ENCODE data around the gene SERGEF. TPM values are rescaled to one million over a fixed set of nuclear protein-coding genes. Genes with fewer than 3 reads are reported as not detected.

The SERGEF gene
- total and polyA plus RNA-seq, 2 experiments from 2014 or later, result 18.3 to 23.2 TPM

- H3K79me2 ChIP-seq (ENCODE audit: insufficient read depth), result no peaks in the 10 kb centered on the region
- H3K9me2 ChIP-seq (ENCODE audit: insufficient read depth), result no peaks in the 10 kb centered on the region
- H3K27me3 ChIP-seq (replicated peaks; ENCODE audit: insufficient read depth), result no peaks in the 10 kb centered on the region
- WGBS, 2 experiments (ENCODE audit: low coverage in 1 of 2, low lambda C conversion rate in 2 of 2, missing lambda C conversion rate in 2 of 2), result 20 to 24% methylated on average over 11 of the region's 11 CpGs
- peaks cover 8% of the 10 kb centered on the region; the same call in 1 of the 2 replicates for H3F3A ChIP-seq (ENCODE audit: insufficient read depth)
- no peak overlapping the region for H3K27ac ChIP-seq
- H3K4me2 ChIP-seq (ENCODE audit: unreplicated experiment), result peak overlapping the region; percentile 84
- DNase-seq, result peak; percentile 39
- H3K9ac ChIP-seq, result peak overlapping the region; percentile 71
- H2AFZ ChIP-seq, result peak overlapping the region; percentile 97
- no peaks in the 10 kb centered on the region for H3K4me1 ChIP-seq (ENCODE audit: insufficient read depth)
- H3K9me3 ChIP-seq (ENCODE audit: low read depth), result no peaks in the 10 kb centered on the region
- in situ Hi-C loops (cut with MboI), result no loop called here
- H3K4me3 ChIP-seq, result peak overlapping the region; percentile 92
- H4K20me1 ChIP-seq (ENCODE audit: insufficient read depth), result no peaks in the 10 kb centered on the region
- TF ChIP-seq EZH2phosphoT487 (IDR thresholded peaks at IDR 0.05; ENCODE audit: insufficient read depth, low read depth) (no peak), EZH2 (IDR thresholded peaks at IDR 0.05; ENCODE audit: insufficient read depth, poor library complexity, severe bottlenecking) (no peak)
- H3K36me3 ChIP-seq (ENCODE audit: low read depth), result no peaks in the 10 kb centered on the region
These were observed 1.1 kb upstream of the SERGEF start for GRCh38 chr11:18013790-18014507.

- in situ Hi-C loops (cut with MboI), result no loop called here
- DNase-seq, result peak; percentile 45
- H3K9me2 ChIP-seq (ENCODE audit: insufficient read depth), result no peaks in the 10 kb centered on the region
- peak overlapping the region; percentile 97 for H2AFZ ChIP-seq
- TF ChIP-seq EZH2 (IDR thresholded peaks at IDR 0.05; ENCODE audit: insufficient read depth, poor library complexity, severe bottlenecking), result no peak
- no peak for TF ChIP-seq EZH2phosphoT487 (IDR thresholded peaks at IDR 0.05; ENCODE audit: insufficient read depth, low read depth)
- no peaks in the 10 kb centered on the region for H3K79me2 ChIP-seq (ENCODE audit: insufficient read depth)
- H3K36me3 ChIP-seq (ENCODE audit: low read depth), result no peaks in the 10 kb centered on the region
- H3K4me1 ChIP-seq (ENCODE audit: insufficient read depth), result no peaks in the 10 kb centered on the region
- H3K27ac ChIP-seq, result no peak overlapping the region
- no peaks in the 10 kb centered on the region for H3K9me3 ChIP-seq (ENCODE audit: low read depth)
- peak overlapping the region; percentile 92 for H3K4me3 ChIP-seq
- no peaks in the 10 kb centered on the region for H4K20me1 ChIP-seq (ENCODE audit: insufficient read depth)
- no peaks in the 10 kb centered on the region for H3K27me3 ChIP-seq (replicated peaks; ENCODE audit: insufficient read depth)
- H3F3A ChIP-seq (ENCODE audit: insufficient read depth), result peaks cover 8% of the 10 kb centered on the region; the same call in 1 of the 2 replicates
- WGBS, 2 experiments (ENCODE audit: low coverage in 1 of 2, low lambda C conversion rate in 2 of 2, missing lambda C conversion rate in 2 of 2), result 2 to 5% methylated on average over 27 to 46 of the region's 46 CpGs
- peak overlapping the region; percentile 84 for H3K4me2 ChIP-seq (ENCODE audit: unreplicated experiment)
- H3K9ac ChIP-seq, result peak overlapping the region; percentile 71
These were observed 533 bp downstream of the SERGEF start for GRCh38 chr11:18012122-18012905.

- peak overlapping the region; percentile 92 for H3K4me3 ChIP-seq
These were observed 1.2 kb downstream of the SERGEF start for GRCh38 chr11:18011633-18012032.

GRCh38 chr11:18010977-18011586 lies 1.8 kb downstream of the SERGEF start:
- no peaks in the 10 kb centered on the region for H3K27me3 ChIP-seq (replicated peaks; ENCODE audit: insufficient read depth)
- no peak overlapping the region for H3K4me2 ChIP-seq (ENCODE audit: unreplicated experiment)
- peak; percentile 13 for DNase-seq
- H3K79me2 ChIP-seq (ENCODE audit: insufficient read depth), result no peaks in the 10 kb centered on the region
- H3K36me3 ChIP-seq (ENCODE audit: low read depth), result no peaks in the 10 kb centered on the region
- H3K9me3 ChIP-seq (ENCODE audit: low read depth), result no peaks in the 10 kb centered on the region
- no peak overlapping the region for H3K27ac ChIP-seq
- no peaks in the 10 kb centered on the region for H3K4me1 ChIP-seq (ENCODE audit: insufficient read depth)
- no peak overlapping the region for H3K4me3 ChIP-seq
- H4K20me1 ChIP-seq (ENCODE audit: insufficient read depth), result no peaks in the 10 kb centered on the region
- peaks cover 8% of the 10 kb centered on the region; the same call in 1 of the 2 replicates for H3F3A ChIP-seq (ENCODE audit: insufficient read depth)
- H3K9ac ChIP-seq, result no peak overlapping the region
- WGBS, 2 experiments (ENCODE audit: low coverage in 1 of 2, low lambda C conversion rate in 2 of 2, missing lambda C conversion rate in 2 of 2), result 82 to 85% methylated on average over 10 of the region's 10 CpGs
- in situ Hi-C loops (cut with MboI), result no loop called here
- no peaks in the 10 kb centered on the region for H3K9me2 ChIP-seq (ENCODE audit: insufficient read depth)
- TF ChIP-seq EZH2 (IDR thresholded peaks at IDR 0.05; ENCODE audit: insufficient read depth, poor library complexity, severe bottlenecking), result no peak
- TF ChIP-seq EZH2phosphoT487 (IDR thresholded peaks at IDR 0.05; ENCODE audit: insufficient read depth, low read depth), result no peak
- peak overlapping the region; percentile 97; the same call in 1 of the 2 replicates for H2AFZ ChIP-seq

More at GRCh38 chr11:18011633-18012032, 1.2 kb downstream of the SERGEF start:
- Histone ChIP-seq H3K4me1 (ENCODE audit: insufficient read depth) (no peaks in the 10 kb centered on the region), H3K9ac (no peak overlapping the region), H3K36me3 (ENCODE audit: low read depth) (no peaks in the 10 kb centered on the region), H3K27me3 (replicated peaks; ENCODE audit: insufficient read depth) (no peaks in the 10 kb centered on the region), H3F3A (ENCODE audit: insufficient read depth) (peaks cover 8% of the 10 kb centered on the region; the same call in 1 of the 2 replicates), H3K9me2 (ENCODE audit: insufficient read depth) (no peaks in the 10 kb centered on the region), H3K4me2 (ENCODE audit: unreplicated experiment) (peak overlapping the region; percentile 84), H3K27ac (no peak overlapping the region), H4K20me1 (ENCODE audit: insufficient read depth) (no peaks in the 10 kb centered on the region), H2AFZ (peak overlapping the region; percentile 97), H3K79me2 (ENCODE audit: insufficient read depth) (no peaks in the 10 kb centered on the region), H3K9me3 (ENCODE audit: low read depth) (no peaks in the 10 kb centered on the region)
- TF ChIP-seq EZH2phosphoT487 (IDR thresholded peaks at IDR 0.05; ENCODE audit: insufficient read depth, low read depth) (no peak), EZH2 (IDR thresholded peaks at IDR 0.05; ENCODE audit: insufficient read depth, poor library complexity, severe bottlenecking) (no peak)
- in situ Hi-C loops (cut with MboI), result no loop called here
- peak; percentile 1 for DNase-seq
- 71 to 72% methylated on average over 8 of the region's 8 CpGs for WGBS, 2 experiments (ENCODE audit: low coverage in 1 of 2, low lambda C conversion rate in 2 of 2, missing lambda C conversion rate in 2 of 2)
